NCI-H526 (cell line): ENCODE results near the gene PLS3.
A peak's percentile ranks its signal among the peaks of the same experiment; 100 is the strongest.
"Not testable (repeated sequence)": the region's sequence is repeated elsewhere in the genome, so short reads cannot be mapped to it uniquely, and the experiment has no call there.

ENCODE experiments used
- DNase-seq, 2 experiments: peaks; one replicate each; lab custom pipeline; 2025; lab: John Stamatoyannopoulos, UW

Gene PLS3

GRCh38 chrX:115560978-115561604 is at the start of gene PLS3:
Gene PLS3, plus strand, starts transcription at chrX:115561174. Its CDS starts 49,077 bp downstream, at chrX:115610251.
- DNase-seq = peak; percentile 56 to 83

DNA sequence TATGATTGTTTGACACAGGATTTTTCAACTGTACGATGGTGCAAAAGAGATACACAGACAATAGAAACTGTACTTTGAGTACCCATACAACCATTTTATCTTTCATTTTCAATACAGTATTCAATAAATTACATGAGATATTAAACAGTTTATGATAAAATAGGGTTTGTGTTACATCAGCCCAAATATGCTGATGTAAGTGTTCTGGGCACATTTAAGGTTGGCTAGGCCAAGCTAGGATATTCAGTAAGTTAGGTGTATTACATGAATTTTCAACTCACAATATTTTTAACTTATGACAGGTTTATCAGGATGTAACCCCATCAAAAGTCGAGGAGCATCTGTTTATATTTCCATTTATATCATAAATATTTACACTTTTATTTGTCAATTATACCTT is 42.9 kb upstream of the PLS3 start:
- no peak for DNase-seq

- DNase-seq = no peak
Observed at GRCh38 chrX:115521741-115522140, 39.2 kb upstream of the PLS3 start.

DNA sequence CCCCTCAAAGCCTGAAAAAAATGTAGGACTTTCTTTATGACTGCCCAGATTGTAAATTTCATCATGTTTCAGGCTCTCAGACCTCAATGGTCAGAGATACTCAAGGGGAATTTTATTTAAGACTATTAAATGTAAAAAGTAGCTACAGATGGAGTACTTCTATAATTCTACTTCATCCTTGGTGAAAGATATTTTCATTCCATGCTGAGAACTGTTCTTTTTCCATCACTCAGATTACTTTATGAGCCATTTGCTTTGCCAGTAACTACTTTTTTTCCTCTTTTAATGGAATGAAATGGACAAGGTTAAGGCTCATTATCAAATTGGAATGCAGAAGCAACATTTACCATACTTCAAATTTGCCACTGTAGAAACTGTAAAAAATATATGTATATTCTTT is 38.0 kb upstream of the PLS3 start:
- DNase-seq = no peak

GRCh38 chrX:115525486-115525885 is 35.5 kb upstream of the PLS3 start:
- no peak for DNase-seq

- DNase-seq = no peak
Observed at GRCh38 chrX:115531818-115532403, 29.1 kb upstream of the PLS3 start.

GRCh38 chrX:115533485-115533884 is 27.5 kb upstream of the PLS3 start:
- no peak for DNase-seq

DNA sequence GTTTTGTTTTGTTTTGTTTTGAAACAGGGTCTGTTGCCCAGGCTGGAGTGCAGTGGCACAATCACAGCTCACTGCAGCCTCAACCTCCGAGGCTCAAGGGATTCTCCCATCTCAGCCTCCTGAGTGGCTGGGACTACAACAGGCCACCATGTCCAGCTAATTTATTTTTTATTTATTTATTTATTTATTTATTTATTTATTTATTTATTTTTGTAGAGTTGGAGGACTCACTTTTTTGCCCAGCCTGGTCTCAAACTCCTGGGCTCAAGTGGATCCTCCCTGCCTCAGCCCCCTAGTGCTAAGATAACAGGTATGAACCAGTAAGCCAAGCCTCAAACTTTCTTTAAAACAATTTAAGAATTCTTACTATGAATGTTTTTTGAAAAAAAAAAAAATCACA is 26.6 kb upstream of the PLS3 start:
- DNase-seq = no peak

DNA sequence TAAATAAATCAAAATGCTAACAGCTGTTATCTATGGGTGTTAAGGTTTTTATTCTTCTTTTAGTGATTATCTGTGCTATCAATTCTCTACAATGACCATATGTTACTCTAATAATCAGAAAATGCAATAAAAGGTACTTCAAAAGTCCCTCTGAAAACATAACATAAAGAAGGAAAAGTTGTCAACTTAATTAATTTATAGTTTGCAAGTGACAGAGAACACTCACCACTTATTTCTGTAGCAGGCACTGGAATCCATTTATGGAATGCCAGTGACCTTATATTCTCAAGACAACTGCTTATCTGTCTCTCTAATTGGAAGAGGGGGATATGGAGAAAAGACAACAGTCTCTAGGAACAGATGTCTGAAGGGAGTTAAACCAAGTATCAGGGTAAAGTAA is 25.6 kb upstream of the PLS3 start:
- DNase-seq = no peak

DNA sequence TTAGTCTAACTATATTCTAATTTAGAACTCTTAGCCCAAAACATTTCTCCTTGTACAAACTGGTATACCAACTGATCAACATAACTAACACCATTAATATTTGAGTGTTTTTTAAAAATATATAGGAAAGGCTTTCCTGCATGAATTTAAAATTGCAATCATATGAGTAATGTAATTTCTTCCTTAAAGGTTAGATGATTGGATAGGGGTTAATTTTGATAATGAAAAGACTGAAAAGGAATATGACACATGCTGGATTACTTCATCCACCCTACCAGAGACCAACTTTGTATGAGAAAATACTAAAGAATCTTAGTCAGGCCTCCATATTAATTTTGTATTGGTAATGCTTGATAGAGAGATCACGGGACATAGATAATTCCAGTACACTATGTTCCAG is 25.1 kb upstream of the PLS3 start:
- DNase-seq = no peak

DNA sequence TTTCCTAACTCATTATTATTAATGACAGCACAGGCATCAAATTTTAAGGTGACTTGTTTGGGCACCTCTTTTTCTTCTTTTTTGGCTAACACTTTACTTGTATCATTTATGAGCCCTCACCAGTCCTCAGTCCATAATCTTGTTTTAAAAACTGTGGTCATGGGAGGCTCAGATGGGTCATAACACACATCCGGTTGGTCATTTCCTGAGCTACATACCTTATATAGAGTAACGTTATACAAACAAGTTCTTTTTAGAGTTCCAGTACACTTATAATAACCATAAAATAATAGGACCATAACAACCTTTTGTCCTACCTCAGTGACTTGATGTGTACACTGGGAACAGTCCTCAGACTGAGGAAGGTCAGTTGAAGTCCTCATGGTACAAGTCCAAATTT is 21.1 kb upstream of the PLS3 start:
- DNase-seq = no peak

- DNase-seq = not testable (repeated sequence)
Observed at GRCh38 chrX:115541045-115541444, 19.9 kb upstream of the PLS3 start.

DNA sequence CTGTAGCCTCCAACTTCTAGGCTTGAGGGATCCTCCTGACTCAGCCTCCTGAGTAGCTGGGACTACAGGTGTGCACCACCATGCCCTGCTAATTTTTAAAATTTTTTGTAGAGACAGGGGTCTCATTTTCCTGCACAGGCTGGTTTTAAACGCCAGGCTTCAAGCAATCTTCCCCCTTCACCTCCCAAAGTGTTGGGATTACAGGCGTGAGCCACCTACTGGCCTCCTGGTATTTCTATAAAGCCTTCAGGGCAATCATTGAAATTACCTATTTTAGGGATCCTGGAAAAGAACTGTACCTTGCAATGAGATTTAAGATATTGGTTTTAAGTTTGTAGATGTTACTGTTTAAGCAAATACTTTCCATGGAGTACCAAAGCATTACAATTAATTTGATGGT is 13.5 kb upstream of the PLS3 start:
- DNase-seq = no peak

GRCh38 chrX:115549008-115549407 is 12.0 kb upstream of the PLS3 start:
- no peak for DNase-seq

- DNase-seq = no peak
Observed at GRCh38 chrX:115553171-115553570, 7.8 kb upstream of the PLS3 start.

- peak in 1 of 2 experiments; percentile 10 for DNase-seq
Observed at GRCh38 chrX:115559672-115560071, 1.3 kb upstream of the PLS3 start.

DNA sequence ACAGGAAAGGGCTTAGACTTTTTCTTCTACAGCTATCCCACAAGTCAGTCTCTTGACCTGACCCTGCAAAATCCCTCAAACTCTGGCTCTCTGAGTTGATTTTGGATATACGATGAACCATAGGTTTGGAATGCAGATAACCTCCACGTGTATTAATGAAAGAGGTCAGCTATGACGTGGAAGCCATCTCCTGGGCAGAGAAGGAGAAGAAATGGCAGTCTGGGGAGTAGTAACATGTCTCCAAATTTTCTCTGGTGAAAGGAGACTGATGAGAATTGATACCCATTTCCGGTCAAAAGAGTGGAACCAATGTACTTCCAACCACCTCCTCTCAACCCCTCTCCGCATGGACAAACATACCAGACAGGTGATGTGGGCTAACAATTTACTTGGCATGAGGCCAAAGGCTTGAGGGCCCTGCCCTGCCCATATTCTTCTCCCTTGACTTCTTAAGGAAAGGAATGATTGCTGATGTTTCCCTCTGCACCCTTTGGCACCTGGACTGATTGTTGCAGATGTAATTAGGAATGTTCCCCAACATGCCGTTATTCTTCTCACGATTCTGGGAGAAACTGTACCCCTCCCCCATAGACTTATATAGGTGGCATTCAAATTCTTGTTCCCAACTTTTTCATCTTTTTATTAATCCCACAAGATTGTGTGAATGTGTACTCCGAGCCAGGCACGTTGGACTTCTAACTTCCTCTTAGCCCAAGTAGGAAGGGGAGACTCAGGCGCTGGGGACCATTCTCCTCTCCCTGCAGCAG is 580 bp upstream of the PLS3 start:
- no peak for DNase-seq

GRCh38 chrX:115561605-115562479 is 868 bp downstream of the PLS3 start:
- peak; percentile 43 to 67 for DNase-seq

DNA sequence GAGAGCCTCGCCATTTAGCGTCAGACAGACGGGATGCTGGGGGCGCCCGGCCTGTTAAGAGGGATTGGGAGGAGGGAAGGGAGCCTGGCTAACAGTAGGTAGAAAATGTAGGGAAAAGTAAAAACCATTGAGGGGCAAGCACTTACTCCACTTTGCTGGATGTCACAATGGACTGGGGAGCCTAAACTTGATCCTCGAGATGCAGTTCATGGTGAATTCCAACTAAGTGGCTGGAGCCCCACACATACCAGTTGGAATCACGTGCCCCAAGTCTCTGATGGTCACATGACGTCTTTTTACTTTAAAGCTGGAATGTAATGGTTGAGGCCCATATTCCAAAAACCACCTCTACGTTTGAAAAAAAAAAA is 1.5 kb downstream of the PLS3 start:
- peak; percentile 16 to 32 for DNase-seq

GRCh38 chrX:115563633-115564162 is 2.7 kb downstream of the PLS3 start:
- peak in 1 of 2 experiments; percentile 4 for DNase-seq

- DNase-seq = no peak
Observed at GRCh38 chrX:115564243-115564642, 3.3 kb downstream of the PLS3 start.

DNA sequence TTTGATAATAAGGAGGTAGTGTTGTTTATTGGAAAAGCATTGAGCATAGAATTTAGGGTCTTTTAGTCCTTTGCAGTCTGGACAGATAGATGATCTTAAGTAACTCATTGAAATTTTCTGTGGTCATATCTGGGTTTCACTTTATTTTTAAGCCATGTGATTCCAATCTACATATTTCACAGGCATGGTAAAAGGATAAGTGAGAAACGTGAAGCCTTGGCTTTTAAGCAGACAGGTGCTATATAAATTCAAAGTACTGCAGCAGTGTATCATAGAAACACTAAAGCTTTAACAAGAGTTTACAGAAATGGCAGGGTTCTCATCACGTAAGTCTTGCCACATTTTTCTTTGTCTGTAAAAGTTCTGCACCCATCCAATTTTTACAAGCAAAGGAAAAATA is 4.9 kb downstream of the PLS3 start:
- DNase-seq = no peak
